Measurements from ENCODE around the gene FOCAD.

- no peak for TF ChIP-seq CTCF (conservative IDR thresholded peaks at IDR 0.05; ENCODE audit: low read length)
- TF ChIP-seq EZH2phosphoT487 (IDR thresholded peaks at IDR 0.05; ENCODE audit: borderline replicate concordance): no peak
These were observed 34.7 kb upstream of the FOCAD start for GRCh38 chr9:20649381-20649780.
